Kidney epithelial cell (primary cell): ENCODE measurements around the gene HDHD2. TPM values are rescaled to one million over a fixed set of nuclear protein-coding genes. Genes with fewer than 3 reads are reported as not detected.

ENCODE experiments used
- DNase-seq: peaks from one replicate; pipeline ENCODE4 v3.0.0-alpha.2; 2010; ENCODE audit warnings: low read depth
- H3K27me3 ChIP-seq: 2 replicates; pipeline ENCODE4 v1.6.0; 2011; ENCODE audit warnings: low read length; ENCODE audit not compliant: control insufficient read depth, insufficient read depth
- H3K36me3 ChIP-seq: 2 replicates; pipeline ENCODE4 v1.5.1; 2011; ENCODE audit warnings: low read length; ENCODE audit not compliant: control insufficient read depth, insufficient read depth
- H3K4me3 ChIP-seq: 2 replicates; pipeline ENCODE4 v1.5.1; 2011; ENCODE audit warnings: low read depth, mild to moderate bottlenecking, control low read depth, low read length
- total RNA-seq: library from RNA; depleted of rRNA; stranded (reverse); fragments of >200 nt; gene quantifications from 2 replicates; pipeline ENCODE4 v1.2.3, GENCODE V29; 2015
- TF ChIP-seq, protein P1 (sequence below): IDR thresholded peaks from 2 replicates; pipeline ENCODE4 v1.5.1; 2011; ENCODE audit warnings: mild to moderate bottlenecking, moderate library complexity, low read length, control low read depth, inconsistent platforms; ENCODE audit not compliant: insufficient read depth, poor library complexity, severe bottlenecking

The HDHD2 gene
- total RNA-seq, 1 donor from 2014 or later, result 21.4 TPM

- DNase-seq, result peak; percentile 12
- TF ChIP-seq, protein P1, sequence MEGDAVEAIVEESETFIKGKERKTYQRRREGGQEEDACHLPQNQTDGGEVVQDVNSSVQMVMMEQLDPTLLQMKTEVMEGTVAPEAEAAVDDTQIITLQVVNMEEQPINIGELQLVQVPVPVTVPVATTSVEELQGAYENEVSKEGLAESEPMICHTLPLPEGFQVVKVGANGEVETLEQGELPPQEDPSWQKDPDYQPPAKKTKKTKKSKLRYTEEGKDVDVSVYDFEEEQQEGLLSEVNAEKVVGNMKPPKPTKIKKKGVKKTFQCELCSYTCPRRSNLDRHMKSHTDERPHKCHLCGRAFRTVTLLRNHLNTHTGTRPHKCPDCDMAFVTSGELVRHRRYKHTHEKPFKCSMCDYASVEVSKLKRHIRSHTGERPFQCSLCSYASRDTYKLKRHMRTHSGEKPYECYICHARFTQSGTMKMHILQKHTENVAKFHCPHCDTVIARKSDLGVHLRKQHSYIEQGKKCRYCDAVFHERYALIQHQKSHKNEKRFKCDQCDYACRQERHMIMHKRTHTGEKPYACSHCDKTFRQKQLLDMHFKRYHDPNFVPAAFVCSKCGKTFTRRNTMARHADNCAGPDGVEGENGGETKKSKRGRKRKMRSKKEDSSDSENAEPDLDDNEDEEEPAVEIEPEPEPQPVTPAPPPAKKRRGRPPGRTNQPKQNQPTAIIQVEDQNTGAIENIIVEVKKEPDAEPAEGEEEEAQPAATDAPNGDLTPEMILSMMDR, result peak; percentile 81
Measured at GRCh38 chr18:47100212-47100831, 50.0 kb downstream of the HDHD2 start.

GRCh38 chr18:47095810-47096209 is 54.5 kb downstream of the HDHD2 start:
- Histone ChIP-seq H3K36me3 (no peaks in the 10 kb centered on the region), H3K27me3 (no peaks in the 10 kb centered on the region), H3K4me3 (no peak overlapping the region)
- TF ChIP-seq, protein P1, result no peak
- DNase-seq, result no peak

More at GRCh38 chr18:47100212-47100831, 50.0 kb downstream of the HDHD2 start:
- H3K4me3 ChIP-seq, result no peak overlapping the region
- no peaks in the 10 kb centered on the region for H3K27me3 ChIP-seq
- no peaks in the 10 kb centered on the region for H3K36me3 ChIP-seq

DNA sequence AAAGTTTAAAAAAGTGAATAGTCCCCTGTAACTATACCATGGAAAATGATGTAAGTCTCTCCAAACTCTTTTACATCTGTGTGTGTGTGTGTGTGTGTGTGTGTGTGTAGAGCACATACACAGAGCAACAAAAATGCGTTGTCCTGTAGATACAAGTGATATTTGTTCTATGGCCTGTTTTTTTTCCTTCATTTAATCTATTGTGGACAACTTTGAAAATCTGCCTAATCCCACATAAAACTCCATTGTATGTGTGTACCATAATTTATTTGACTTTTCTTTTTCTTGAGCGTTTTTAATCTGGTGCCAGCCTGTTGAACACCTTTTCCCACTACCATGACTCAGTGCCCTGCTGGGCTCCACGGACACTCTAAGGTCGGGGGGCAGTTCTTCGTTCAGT is 62.6 kb downstream of the HDHD2 start:
- H3K4me3 ChIP-seq, result no peak overlapping the region
- H3K27me3 ChIP-seq, result no peaks in the 10 kb centered on the region
- TF ChIP-seq, protein P1, result no peak
- no peaks in the 10 kb centered on the region for H3K36me3 ChIP-seq
- no peak for DNase-seq

GRCh38 chr18:47081578-47081977 is 68.7 kb downstream of the HDHD2 start:
- Histone ChIP-seq H3K27me3 (no peaks in the 10 kb centered on the region), H3K4me3 (no peak overlapping the region), H3K36me3 (no peaks in the 10 kb centered on the region)
- DNase-seq, result no peak
- TF ChIP-seq, protein P1, result no peak

- Histone ChIP-seq H3K36me3 (no peaks in the 10 kb centered on the region), H3K4me3 (no peak overlapping the region), H3K27me3 (no peaks in the 10 kb centered on the region)
- no peak for DNase-seq
- TF ChIP-seq, protein P1, result no peak
Measured at GRCh38 chr18:47080872-47081271, 69.4 kb downstream of the HDHD2 start.

DNA sequence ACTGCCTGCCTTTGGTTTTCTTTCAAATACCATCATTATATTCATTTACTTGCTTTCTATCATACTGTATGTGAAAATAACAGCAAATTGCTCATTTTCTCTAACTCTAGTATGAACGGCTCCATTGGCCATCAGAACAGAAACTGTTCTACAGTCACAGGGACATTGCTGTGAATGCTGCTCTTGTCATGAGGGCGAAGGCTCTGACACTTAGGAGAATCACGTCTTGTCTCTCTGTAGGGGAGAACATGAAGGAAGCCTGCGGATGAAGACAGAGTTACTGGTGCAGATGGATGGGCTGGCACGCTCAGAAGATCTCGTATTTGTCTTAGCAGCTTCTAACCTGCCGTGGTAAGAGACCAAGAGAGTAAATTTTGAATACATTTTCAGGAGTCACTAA is 73.2 kb downstream of the HDHD2 start:
- Histone ChIP-seq H3K4me3 (no peak overlapping the region), H3K36me3 (no peaks in the 10 kb centered on the region), H3K27me3 (no peaks in the 10 kb centered on the region)
- TF ChIP-seq, protein P1, result no peak
- no peak for DNase-seq
